GM04503 (cell line): Measurements from ENCODE around the gene TNRC6B.
"Not testable (repeated sequence)": the region's sequence is repeated elsewhere in the genome, so short reads cannot be mapped to it uniquely, and the experiment has no call there.

Experiments
- DNase-seq: peaks from one replicate; pipeline ENCODE4 v3.0.0-alpha.2; 2012; ENCODE audit warnings: low read depth

Gene TNRC6B

DNA sequence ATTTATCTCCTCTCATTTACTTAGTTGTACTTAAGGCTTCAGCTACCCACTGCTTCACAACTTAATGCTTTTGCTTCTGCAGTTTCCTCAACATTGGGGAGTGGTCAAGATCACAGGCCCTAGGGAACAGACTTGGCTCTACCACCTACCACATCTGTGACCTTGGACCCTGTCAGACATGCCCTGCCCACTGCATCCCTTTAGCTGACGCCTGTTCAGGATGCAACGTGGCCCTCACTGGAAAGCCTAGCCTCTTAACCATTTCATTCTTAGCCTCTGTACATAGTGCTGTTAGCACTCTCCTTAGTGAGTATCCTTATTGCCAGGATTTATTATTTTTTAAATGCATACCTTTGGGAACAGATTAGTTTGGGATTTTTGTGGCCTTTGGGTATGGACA is 34.4 kb downstream of the TNRC6B start:
- DNase-seq: no peak

- no peak for DNase-seq
These were observed 35.8 kb downstream of the TNRC6B start for GRCh38 chr22:40213478-40213877.

GRCh38 chr22:40215266-40215665 is 37.5 kb downstream of the TNRC6B start:
- no peak for DNase-seq

DNA sequence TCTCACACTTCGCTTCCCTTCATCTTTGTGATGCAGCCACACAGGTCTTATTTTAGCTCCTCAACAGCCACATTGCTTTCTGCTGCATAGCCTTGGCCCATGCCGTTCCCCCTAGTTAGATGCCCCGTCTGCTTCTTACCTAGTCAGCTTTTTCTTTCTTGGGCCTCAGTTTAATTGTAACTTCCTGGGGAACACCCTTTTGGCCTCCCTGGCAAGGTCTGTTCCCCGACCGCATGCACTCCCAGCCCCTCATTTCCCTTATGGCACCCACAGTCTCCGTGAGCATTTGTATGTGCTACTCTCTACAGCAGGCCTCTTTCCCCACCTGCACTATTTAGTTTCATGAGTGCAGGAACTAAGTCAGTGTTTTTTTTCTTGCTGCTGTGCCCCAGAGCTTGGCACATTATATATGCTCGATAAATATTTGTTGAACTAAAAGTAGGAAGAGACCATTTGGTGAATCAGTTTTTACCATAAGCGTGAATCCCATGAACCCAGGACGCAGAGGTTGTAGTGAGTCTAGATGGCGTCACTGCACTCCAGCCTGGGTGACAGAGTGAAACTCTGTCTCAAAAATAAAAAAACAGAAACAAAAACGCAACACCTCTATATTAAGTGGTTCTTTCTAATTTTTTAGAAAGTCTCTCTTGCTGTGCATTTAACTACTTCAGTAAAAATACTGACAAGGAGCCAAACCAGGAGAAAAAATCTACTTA is 38.5 kb downstream of the TNRC6B start:
- DNase-seq: no peak

DNA sequence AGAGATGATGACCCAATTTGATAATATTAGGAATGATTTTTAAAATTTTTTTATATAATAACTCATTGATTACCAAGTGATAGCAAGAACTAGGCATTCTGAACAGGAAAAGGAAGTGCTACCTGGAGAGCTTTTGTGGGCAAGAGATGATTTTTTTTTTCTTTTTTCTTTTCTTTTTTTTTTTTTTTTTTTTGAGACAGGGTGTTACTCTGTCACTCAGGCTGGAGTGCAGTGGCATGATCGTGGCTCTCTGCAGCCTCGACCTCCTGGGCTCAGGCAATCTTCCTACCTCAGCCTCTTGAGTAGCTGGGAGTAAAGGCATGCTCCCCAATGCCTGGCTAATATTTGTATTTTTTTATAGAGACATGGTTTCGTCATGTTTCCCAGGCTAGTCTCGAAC is 40.4 kb downstream of the TNRC6B start:
- no peak for DNase-seq

DNA sequence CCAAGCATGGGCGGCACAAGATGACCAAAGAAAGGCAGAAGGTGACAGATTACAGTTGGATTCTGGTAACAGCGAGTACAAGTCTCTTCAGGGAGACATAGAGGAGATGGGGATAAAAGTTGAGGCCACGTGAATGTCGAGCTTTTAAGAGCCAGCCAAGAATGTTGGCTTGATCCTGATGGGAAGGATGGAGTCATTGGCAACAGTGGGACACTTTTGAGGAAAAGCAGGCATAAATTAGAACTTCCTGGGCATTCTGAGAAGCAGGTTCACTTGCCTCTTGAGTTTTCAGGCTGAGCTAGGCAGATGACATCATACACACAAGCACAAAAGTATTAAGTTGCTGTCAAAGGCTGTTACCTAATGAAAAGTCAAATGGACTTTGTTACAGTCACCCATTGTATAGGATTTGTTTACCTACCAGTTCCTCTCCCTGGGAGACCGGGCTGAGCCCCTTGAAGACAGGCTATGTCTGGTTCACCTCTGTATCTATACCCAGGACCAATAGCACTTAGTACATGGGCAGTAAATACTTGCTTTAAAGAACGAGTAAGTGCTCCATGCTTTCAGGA is 41.1 kb downstream of the TNRC6B start:
- no peak for DNase-seq

DNA sequence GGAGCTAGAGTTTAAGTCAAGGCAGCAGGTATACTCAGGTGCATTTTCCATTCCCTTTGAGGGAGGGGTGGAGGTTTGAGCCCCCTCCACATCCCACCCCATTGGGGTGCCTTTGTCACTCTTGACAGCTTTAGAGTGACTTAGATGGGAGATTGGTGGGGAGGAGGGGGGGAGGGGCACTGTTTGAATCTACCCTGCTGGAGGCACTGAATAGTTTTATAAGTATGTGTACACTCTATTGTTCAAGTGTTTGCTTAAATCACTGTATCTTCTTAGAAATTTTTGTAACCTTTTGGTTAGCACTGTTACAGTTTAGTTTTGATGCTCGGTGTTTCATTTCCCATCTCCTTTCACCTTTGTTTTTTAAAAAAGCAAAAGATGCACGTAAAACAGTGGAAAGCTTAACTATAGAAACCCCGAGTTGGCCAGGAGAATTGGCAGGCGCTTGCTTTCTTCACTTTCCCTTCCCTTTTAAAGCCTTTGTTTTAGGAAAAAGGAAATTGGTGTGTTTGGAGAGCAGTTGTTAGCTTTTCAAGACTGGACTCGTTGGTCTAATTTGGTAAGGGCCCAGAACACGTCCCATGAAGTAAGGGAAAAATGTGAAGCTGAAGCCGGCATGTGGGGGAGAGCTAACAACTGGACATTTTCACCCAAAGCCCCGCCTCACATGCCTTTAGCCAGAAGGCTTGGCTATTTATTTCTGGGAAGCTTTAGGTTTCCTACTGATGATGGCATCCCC is 42.8 kb downstream of the TNRC6B start:
- no peak for DNase-seq

- DNase-seq: no peak
These were observed 43.3 kb downstream of the TNRC6B start for GRCh38 chr22:40221055-40221414.

DNA sequence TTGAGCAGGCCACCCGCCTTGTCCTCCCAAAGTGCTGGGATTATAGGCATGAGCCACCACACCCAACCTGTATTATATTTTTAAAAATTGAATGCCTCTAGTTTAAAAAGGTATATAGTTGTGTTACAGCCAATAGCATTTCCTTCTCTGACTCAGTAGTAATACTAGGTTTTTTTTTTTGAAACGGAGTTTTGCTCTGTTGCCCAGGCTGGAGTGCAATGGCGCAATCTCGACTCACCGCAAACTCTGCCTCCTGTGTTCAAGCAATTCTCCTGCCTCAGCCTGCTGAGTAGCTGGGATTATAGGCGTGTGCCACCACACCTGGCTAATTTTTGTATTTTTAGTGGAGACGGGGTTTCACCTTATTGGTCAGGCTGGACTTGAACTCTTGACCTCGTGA is 45.3 kb downstream of the TNRC6B start:
- DNase-seq: not testable (repeated sequence)

GRCh38 chr22:40224702-40225101 is 47.0 kb downstream of the TNRC6B start:
- no peak for DNase-seq

GRCh38 chr22:40226620-40227019 is 48.9 kb downstream of the TNRC6B start:
- no peak for DNase-seq

GRCh38 chr22:40231618-40232313 is 54.0 kb downstream of the TNRC6B start:
- DNase-seq: no peak

- no peak for DNase-seq
These were observed 54.9 kb downstream of the TNRC6B start for GRCh38 chr22:40232624-40233023.

DNA sequence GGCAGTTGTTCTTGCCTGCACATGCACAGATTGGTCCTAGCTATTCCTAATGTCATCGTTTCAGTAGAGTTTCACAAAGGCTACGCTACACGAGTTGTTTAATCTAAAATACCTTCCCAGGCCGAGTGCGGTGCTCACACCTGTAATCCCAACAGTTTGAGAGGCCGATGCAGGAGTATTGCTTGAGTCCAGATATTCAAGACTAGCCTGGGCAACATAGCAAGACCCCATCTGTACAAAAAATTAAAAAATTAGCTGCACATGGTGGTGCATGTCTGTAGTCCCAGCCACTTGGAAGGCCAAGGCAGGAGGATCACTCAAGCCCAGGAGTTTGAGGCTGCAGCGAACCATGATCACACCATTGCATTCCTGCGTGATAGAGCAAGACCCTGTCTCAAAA is 56.2 kb downstream of the TNRC6B start:
- DNase-seq: no peak

GRCh38 chr22:40234658-40235057 is 56.9 kb downstream of the TNRC6B start:
- DNase-seq: no peak

GRCh38 chr22:40235308-40235707 is 57.6 kb downstream of the TNRC6B start:
- no peak for DNase-seq

DNA sequence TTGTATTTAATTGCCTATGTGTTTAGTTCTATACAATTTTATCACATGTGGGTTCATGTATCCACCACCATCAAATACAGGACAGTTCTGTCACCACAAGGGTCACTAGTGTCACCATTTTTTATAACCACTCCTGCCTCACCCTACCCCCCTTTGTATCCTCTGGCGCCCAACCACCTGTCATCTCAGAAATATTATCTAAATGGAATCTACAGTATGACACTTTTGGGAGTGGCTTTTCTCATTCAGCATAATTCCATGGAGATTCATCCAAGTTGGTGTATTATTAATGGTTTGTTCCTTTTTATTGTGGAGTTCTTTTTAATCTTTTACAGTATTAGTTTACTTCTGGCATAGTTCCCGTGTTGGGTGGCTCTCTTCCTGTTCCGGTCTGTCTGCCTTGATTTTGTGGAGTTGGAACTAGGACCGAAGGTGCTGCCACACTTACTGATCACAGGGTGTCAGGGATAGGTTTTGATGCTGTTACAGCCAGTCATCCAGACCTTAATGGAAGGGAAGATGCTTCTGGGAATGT is 58.5 kb downstream of the TNRC6B start:
- DNase-seq: no peak

DNA sequence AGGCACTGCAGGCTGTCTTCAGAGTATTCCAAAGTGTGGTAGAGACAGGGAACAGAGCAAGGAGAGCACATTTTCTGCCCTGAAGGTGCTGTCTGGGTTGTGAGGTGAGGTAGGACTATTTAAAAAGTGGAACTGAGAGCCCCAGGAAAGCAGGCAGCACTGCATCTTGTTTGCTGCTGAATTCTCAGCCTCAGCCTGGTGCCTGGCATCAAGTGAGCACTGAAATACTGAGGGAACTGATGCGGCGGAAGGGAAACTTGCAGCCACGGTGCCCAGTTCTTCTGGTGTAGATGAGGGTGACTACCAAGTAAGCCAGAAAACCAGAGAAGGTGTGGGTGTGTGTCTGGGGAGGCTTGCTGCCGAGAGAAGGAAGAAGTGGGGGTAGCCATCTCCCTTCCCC is 59.5 kb downstream of the TNRC6B start:
- no peak for DNase-seq

DNA sequence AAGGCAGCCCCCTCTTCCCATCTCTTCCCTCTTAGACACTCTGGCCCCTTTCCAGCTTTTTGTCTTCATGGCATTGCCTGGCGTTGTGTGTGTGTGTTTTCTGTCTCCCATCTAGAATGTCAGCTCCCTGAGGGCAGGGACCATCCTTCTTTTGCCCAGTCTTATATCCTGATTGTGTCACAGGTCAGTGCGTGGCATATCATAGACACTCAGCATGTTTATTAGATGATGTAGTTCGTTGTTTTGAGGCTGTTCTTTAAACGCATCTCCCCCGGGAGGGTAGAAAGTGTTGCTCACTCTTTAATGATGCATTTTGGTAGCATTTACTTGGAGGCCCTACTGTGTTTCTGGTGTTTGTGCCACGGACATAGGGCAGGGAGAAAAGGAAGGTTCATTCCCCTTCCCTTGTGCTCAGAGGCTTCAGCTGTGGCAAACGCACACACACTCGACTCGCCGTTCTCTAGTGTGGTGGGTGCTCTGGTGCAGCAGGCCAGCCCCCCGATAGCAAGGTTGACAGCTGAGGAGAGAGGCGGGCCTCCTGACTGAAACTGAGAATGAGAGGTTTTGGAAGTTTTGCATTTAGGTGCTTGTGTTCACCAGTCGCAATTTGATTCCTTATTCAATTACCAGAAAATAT is 60.2 kb downstream of the TNRC6B start:
- no peak for DNase-seq

DNA sequence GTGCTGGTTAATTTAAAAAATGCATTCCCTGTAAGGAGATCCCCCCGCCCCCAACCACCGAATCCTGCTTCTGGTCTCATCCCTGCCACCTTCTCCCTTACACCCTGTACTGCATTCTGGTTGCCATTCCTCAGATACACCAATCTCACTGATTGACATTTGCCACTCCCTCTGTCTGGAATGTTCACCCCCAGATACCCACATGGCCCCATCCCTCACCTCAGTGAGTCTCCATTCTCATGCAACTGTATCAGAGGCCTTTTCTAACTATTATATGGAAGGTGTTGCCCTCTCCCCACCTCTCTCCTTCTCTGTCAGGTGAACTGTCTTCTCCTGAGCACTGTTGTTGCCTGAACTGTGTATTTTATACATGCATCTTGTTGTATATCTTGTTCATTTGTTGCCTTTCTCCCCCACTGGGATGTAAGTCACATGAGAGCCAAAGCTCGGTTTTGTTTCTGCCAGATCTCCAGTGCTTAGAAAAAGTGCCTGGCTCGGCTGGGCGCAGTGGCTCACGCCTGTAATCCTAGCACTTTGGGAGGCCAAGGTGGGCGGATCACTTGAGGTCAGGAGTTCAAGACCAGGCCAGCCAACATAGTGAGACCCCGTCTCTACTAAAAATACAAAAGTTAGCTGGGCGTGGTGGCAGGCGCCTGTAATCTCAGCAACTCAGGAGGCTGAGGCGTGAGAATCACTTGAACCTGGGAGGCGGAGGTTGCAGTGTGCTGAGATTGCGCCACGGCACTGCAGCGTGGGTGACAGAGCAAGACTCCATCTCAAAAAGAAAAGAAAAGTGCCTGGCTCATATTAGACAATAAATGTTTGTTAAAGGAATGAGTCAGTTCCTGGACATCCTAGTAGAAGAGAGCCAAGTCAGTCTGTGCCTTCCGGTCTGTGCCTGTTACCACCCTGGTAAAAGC is 61.0 kb downstream of the TNRC6B start:
- peak; percentile 35 for DNase-seq

- DNase-seq: no peak
These were observed 61.6 kb downstream of the TNRC6B start for GRCh38 chr22:40239345-40239683.
